HEK293T (cell line): ENCODE results near the gene TRPM2.

Experiments used
- BHLHE40 ChIP-seq: fragments of 450-650 bp; IDR thresholded peaks from 2 replicates; pipeline ENCODE4 v1.6.1; 2016; ENCODE audit warnings: mild to moderate bottlenecking, moderate library complexity, borderline replicate concordance
- ELF4 ChIP-seq: fragments of 450-650 bp; IDR thresholded peaks from 2 replicates; pipeline ENCODE4 v1.6.1; 2017; ENCODE audit warnings: antibody characterized with exemption
- FOXK2 ChIP-seq: fragments of 450-650 bp; IDR thresholded peaks from 2 replicates; pipeline ENCODE4 v1.6.1; 2016; ENCODE audit warnings: mild to moderate bottlenecking
- FOXM1 ChIP-seq: fragments of 450-650 bp; IDR thresholded peaks from 2 replicates; pipeline ENCODE4 v1.6.1; 2017; ENCODE audit warnings: mild to moderate bottlenecking, borderline replicate concordance
- HDGF ChIP-seq: fragments of 450-650 bp; IDR thresholded peaks from 2 replicates; pipeline ENCODE4 v1.6.1; 2017; ENCODE audit warnings: antibody characterized with exemption, borderline replicate concordance
- L3MBTL2 ChIP-seq: fragments of 450-650 bp; conservative IDR thresholded peaks from 2 replicates; pipeline ENCODE4 v1.6.1; 2016; ENCODE audit warnings: mild to moderate bottlenecking
- LEF1 ChIP-seq: fragments of 450-650 bp; IDR thresholded peaks from 2 replicates; pipeline ENCODE4 v1.6.1; 2017; ENCODE audit warnings: mild to moderate bottlenecking, borderline replicate concordance
- PKNOX1 ChIP-seq: fragments of 450-650 bp; IDR thresholded peaks from 2 replicates; pipeline ENCODE4 v1.6.1; 2016
- SP1 ChIP-seq: fragments of 450-650 bp; IDR thresholded peaks from 2 replicates; pipeline ENCODE4 v1.6.1; 2017
- SUZ12 ChIP-seq: fragments of 450-650 bp; IDR thresholded peaks from 2 replicates; pipeline ENCODE4 v1.6.1; 2016; ENCODE audit warnings: mild to moderate bottlenecking
- TARDBP ChIP-seq: fragments of 450-650 bp; IDR thresholded peaks from 2 replicates; pipeline ENCODE4 v1.6.1; 2016
- ZNF384 ChIP-seq: fragments of 450-650 bp; IDR thresholded peaks from 2 replicates; pipeline ENCODE4 v1.6.1; 2016

GRCh38 chr21:44391345-44392091 lies 38.1 kb downstream of the TRPM2 start:
- TF ChIP-seq FOXM1 (no peak), BHLHE40 (no peak), LEF1 (no peak), SP1 (no peak), FOXK2 (no peak), SUZ12 (no peak), TARDBP (no peak), ELF4 (no peak), L3MBTL2 (no peak), HDGF (no peak), PKNOX1 (no peak), ZNF384 (no peak)
